ENCODE data around the gene PDE4D. TPM values are rescaled to one million over a fixed set of nuclear protein-coding genes. Genes with fewer than 3 reads are reported as not detected.

PDE4D gene
- total RNA-seq, 1 donor from 2014 or later, result 6.8 TPM

DNA sequence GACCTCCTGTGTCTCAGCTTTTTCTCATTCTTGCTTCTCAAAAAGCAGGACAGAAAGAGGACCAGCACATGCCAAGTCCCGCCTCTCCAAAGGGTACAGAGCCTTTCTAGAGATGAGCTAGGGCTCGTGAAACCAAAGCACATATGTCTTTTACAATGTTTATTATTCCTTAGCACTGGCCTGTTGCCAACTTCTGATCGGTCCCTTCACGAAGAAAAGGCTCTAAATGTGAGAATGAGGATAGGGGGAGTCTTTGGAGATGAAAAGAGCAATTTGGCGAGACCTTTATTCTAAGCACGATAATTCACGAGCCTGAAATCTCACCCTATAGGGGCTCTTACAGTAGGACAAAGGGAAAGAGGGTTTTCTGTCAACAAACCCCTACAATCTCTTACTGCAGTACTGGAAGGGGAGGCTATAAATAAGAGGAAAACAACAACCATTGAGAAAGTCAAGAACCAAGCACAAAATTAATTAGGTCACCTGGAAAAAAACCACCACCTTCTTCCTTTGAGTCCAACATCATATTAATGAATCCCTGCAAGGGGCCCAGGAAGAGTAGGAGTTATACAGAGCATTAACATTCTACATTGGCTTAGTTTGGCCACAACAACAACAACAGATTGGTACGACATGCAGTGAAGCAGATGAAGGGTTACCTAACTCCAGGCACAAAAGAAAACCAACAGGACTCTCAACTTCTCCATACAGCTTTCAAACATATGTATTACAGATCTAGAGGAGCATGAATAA, 309.5 kb downstream of the PDE4D start:
- TF ChIP-seq, protein P1, sequence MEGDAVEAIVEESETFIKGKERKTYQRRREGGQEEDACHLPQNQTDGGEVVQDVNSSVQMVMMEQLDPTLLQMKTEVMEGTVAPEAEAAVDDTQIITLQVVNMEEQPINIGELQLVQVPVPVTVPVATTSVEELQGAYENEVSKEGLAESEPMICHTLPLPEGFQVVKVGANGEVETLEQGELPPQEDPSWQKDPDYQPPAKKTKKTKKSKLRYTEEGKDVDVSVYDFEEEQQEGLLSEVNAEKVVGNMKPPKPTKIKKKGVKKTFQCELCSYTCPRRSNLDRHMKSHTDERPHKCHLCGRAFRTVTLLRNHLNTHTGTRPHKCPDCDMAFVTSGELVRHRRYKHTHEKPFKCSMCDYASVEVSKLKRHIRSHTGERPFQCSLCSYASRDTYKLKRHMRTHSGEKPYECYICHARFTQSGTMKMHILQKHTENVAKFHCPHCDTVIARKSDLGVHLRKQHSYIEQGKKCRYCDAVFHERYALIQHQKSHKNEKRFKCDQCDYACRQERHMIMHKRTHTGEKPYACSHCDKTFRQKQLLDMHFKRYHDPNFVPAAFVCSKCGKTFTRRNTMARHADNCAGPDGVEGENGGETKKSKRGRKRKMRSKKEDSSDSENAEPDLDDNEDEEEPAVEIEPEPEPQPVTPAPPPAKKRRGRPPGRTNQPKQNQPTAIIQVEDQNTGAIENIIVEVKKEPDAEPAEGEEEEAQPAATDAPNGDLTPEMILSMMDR (IDR thresholded peaks at IDR 0.05; ENCODE audit: insufficient read depth, low read length, severe bottlenecking), result no peak
- Histone ChIP-seq H3K4me3 (ENCODE audit: low read depth, low read length) (no peak overlapping the region), H3K27me3 (ENCODE audit: control insufficient read depth, insufficient read depth, low read length) (no peaks in the 10 kb centered on the region), H3K36me3 (ENCODE audit: control insufficient read depth, insufficient read depth, low read length) (no peaks in the 10 kb centered on the region)
- no peak for DNase-seq (ENCODE audit: low read depth)
- FAIRE-seq, result no peak

- no peaks in the 10 kb centered on the region for H3K27me3 ChIP-seq (ENCODE audit: control insufficient read depth, insufficient read depth, low read length)
- TF ChIP-seq, protein P1 (IDR thresholded peaks at IDR 0.05; ENCODE audit: insufficient read depth, low read length, severe bottlenecking), result no peak
- H3K4me3 ChIP-seq (ENCODE audit: low read depth, low read length), result no peak overlapping the region
- DNase-seq (ENCODE audit: low read depth) (no peak), FAIRE-seq (no peak)
- H3K36me3 ChIP-seq (ENCODE audit: control insufficient read depth, insufficient read depth, low read length), result no peaks in the 10 kb centered on the region
Observed at GRCh38 chr5:59583151-59583809, 310.2 kb downstream of the PDE4D start.

DNA sequence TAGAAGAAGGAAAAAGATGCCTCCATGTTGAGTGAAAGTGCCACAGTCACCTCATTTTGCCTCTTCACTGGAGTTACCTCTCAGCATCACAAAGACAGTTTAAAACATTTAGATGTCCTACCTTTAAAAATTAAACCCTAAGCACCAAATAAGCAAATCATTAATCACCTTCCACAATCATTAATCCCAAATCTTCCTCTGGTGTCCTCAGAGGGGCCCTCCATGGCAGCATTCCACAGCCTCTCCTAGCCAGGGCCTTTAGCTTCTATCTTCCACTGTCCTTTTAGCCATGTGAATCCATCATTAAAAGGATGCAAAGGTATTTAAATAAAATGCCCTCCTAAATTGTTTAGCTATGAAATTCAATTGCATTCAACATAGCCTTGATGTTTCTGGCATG, 310.8 kb downstream of the PDE4D start:
- Histone ChIP-seq H3K4me3 (ENCODE audit: low read depth, low read length) (no peak overlapping the region), H3K27me3 (ENCODE audit: control insufficient read depth, insufficient read depth, low read length) (no peaks in the 10 kb centered on the region), H3K36me3 (ENCODE audit: control insufficient read depth, insufficient read depth, low read length) (no peaks in the 10 kb centered on the region)
- no peak for FAIRE-seq
- TF ChIP-seq, protein P1 (IDR thresholded peaks at IDR 0.05; ENCODE audit: insufficient read depth, low read length, severe bottlenecking), result no peak
- DNase-seq (ENCODE audit: low read depth), result no peak

DNA sequence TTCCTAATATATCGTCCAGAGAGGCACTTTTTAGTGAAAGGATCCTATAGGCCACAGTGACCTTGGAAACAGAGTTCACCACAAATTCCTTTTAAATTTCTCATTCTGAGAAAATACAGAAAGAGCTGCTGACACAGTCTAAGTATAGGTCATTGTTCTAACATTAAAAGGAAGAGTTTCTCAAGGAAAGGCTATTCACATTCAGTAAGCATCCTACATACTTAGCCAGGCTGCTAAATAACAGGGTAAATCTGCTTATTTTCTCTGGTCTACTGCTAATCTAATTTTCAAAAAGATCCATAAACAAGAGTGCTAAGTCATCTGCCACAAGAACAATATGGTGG, 313.7 kb downstream of the PDE4D start:
- Histone ChIP-seq H3K4me3 (ENCODE audit: low read depth, low read length) (no peak overlapping the region), H3K27me3 (ENCODE audit: control insufficient read depth, insufficient read depth, low read length) (no peaks in the 10 kb centered on the region), H3K36me3 (ENCODE audit: control insufficient read depth, insufficient read depth, low read length) (no peaks in the 10 kb centered on the region)
- TF ChIP-seq, protein P1 (IDR thresholded peaks at IDR 0.05; ENCODE audit: insufficient read depth, low read length, severe bottlenecking), result no peak
- no peak for DNase-seq (ENCODE audit: low read depth)
- no peak for FAIRE-seq

- FAIRE-seq (no peak), DNase-seq (ENCODE audit: low read depth) (no peak)
- TF ChIP-seq, protein P1 (IDR thresholded peaks at IDR 0.05; ENCODE audit: insufficient read depth, low read length, severe bottlenecking), result no peak
- H3K27me3 ChIP-seq (ENCODE audit: control insufficient read depth, insufficient read depth, low read length), result no peaks in the 10 kb centered on the region
- H3K4me3 ChIP-seq (ENCODE audit: low read depth, low read length), result no peak overlapping the region
- H3K36me3 ChIP-seq (ENCODE audit: control insufficient read depth, insufficient read depth, low read length), result no peaks in the 10 kb centered on the region
Observed at GRCh38 chr5:59579101-59579823, 314.3 kb downstream of the PDE4D start.

All from bronchial epithelial cell (primary cell).